Neural progenitor cell (in vitro differentiated cells): Measurements from ENCODE around the gene ITPR2.

Experiments
- EZH2 ChIP-seq: fragments of 200-600 bp; sonication (generic); IDR thresholded peaks from 2 replicates; pipeline ENCODE4 v1.6.1; 2017; ENCODE audit warnings: antibody characterized with exemption, mild to moderate bottlenecking, moderate library complexity
- TF ChIP-seq, protein P1 (sequence below): fragments of 200-600 bp; sonication (generic); IDR thresholded peaks from 2 replicates; pipeline ENCODE4 v1.5.1; 2017; ENCODE audit warnings: antibody characterized with exemption, mild to moderate bottlenecking

DNA sequence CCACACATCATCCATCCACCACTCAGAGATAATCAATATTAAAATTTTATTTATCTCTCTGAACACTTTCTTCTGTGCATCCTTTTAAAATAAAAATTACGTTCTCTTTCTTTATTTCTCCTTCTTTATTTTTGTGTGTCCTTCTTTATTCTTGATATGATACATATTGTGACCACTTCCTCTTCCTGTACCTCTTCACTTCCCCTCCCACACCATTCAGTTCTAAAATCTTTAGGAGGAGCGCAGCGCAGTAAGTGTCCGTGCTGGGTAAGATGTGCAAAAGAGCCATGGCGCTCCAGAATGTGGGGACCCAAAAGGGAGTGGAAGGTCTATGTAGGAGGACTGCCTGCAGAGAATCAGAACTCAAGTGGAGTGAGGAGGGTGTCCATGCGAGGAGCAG, 256.7 kb downstream of the ITPR2 start:
- TF ChIP-seq, protein P1, sequence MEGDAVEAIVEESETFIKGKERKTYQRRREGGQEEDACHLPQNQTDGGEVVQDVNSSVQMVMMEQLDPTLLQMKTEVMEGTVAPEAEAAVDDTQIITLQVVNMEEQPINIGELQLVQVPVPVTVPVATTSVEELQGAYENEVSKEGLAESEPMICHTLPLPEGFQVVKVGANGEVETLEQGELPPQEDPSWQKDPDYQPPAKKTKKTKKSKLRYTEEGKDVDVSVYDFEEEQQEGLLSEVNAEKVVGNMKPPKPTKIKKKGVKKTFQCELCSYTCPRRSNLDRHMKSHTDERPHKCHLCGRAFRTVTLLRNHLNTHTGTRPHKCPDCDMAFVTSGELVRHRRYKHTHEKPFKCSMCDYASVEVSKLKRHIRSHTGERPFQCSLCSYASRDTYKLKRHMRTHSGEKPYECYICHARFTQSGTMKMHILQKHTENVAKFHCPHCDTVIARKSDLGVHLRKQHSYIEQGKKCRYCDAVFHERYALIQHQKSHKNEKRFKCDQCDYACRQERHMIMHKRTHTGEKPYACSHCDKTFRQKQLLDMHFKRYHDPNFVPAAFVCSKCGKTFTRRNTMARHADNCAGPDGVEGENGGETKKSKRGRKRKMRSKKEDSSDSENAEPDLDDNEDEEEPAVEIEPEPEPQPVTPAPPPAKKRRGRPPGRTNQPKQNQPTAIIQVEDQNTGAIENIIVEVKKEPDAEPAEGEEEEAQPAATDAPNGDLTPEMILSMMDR = no peak
- TF ChIP-seq EZH2 = no peak
